ENCODE results near the gene SIN3A. TPM values are rescaled to one million over a fixed set of nuclear protein-coding genes. Genes with fewer than 3 reads are reported as not detected.
"Not testable (repeated sequence)": the region's sequence is repeated elsewhere in the genome, so short reads cannot be mapped to it uniquely, and the experiment has no call there.

The SIN3A gene
- total and polyA plus RNA-seq, 2 experiments from 2014 or later: 24.3 to 73.0 TPM

DNA sequence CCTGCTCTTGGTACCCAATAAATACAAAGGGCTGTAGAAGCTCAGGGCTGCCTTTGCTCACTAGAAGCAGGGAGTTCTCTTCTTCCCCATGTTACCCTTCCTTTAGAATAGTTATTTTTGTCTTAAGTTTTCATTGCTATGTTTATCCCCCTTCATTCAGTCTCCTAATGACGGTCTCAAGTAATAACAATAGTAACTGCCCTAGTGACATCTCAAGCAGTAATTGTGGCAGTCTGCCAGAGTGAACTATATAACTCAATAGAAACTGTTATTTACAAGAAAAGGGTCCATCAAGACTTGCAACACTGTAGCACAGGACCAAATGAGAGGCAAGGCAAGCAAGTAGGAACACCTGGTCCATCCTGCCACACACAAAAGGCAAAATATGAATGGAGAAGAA lies 32.5 kb upstream of the SIN3A start (continued):
- TF ChIP-seq, protein P1, sequence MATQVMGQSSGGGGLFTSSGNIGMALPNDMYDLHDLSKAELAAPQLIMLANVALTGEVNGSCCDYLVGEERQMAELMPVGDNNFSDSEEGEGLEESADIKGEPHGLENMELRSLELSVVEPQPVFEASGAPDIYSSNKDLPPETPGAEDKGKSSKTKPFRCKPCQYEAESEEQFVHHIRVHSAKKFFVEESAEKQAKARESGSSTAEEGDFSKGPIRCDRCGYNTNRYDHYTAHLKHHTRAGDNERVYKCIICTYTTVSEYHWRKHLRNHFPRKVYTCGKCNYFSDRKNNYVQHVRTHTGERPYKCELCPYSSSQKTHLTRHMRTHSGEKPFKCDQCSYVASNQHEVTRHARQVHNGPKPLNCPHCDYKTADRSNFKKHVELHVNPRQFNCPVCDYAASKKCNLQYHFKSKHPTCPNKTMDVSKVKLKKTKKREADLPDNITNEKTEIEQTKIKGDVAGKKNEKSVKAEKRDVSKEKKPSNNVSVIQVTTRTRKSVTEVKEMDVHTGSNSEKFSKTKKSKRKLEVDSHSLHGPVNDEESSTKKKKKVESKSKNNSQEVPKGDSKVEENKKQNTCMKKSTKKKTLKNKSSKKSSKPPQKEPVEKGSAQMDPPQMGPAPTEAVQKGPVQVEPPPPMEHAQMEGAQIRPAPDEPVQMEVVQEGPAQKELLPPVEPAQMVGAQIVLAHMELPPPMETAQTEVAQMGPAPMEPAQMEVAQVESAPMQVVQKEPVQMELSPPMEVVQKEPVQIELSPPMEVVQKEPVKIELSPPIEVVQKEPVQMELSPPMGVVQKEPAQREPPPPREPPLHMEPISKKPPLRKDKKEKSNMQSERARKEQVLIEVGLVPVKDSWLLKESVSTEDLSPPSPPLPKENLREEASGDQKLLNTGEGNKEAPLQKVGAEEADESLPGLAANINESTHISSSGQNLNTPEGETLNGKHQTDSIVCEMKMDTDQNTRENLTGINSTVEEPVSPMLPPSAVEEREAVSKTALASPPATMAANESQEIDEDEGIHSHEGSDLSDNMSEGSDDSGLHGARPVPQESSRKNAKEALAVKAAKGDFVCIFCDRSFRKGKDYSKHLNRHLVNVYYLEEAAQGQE (IDR thresholded peaks at IDR 0.05; ENCODE audit: unreplicated experiment): no peak
- TF ChIP-seq ZNF331 (CRISPR knock-in tag; IDR thresholded peaks at IDR 0.05; ENCODE audit: low read depth) (no peak), POLR2AphosphoS5 (IDR thresholded peaks at IDR 0.05; ENCODE audit: low read depth) (no peak)

DNA sequence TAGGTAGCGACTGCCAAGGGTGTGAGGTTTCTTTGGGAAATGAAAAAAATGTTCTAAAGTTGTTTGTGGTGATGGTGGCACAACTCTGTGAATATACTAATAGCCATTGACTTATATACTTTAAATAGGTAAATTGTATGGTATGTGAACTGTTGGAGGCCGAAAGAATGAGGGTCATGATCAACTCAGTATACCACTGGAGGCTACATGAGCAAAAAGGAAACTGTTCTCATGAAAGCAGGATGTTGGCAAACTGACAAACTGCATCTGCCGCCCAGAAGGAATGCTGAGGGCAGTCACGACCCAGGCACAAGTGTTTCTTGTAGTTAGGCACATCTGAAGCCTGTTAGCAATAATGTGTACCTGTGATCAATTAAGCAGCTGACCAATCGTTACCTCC lies 32.1 kb upstream of the SIN3A start:
- peaks cover 41% of the 10 kb centered on the region for H3K36me3 ChIP-seq (ENCODE audit: insufficient read depth)
- H2AFZ ChIP-seq; H3K27me3 ChIP-seq (ENCODE audit: insufficient read depth); H3K27ac Mint-ChIP-seq; H3K4me1 Mint-ChIP-seq; H3K4me1 ChIP-seq (ENCODE audit: insufficient read depth); H3K9me2 ChIP-seq (ENCODE audit: insufficient read depth); H3K4me3 Mint-ChIP-seq; H3K79me2 ChIP-seq (replicated peaks; ENCODE audit: insufficient read depth); ATAC-seq; H3K4me3 ChIP-seq; H4K20me1 ChIP-seq (replicated peaks; ENCODE audit: insufficient read depth); DNase-seq (ENCODE audit: low spot score); H3K4me2 ChIP-seq; H3K27ac ChIP-seq (ENCODE audit: low read depth); H3K27me3 Mint-ChIP-seq (ENCODE audit: insufficient read depth, low read depth, poor library complexity); H3F3A ChIP-seq (replicated peaks; ENCODE audit: low read depth): not testable (repeated sequence)
- Mint-ChIP-seq H3K9me3 (peaks cover 16% of the 10 kb centered on the region), H3K36me3 (ENCODE audit: low read depth) (peaks cover 71% of the 10 kb centered on the region)

DNA sequence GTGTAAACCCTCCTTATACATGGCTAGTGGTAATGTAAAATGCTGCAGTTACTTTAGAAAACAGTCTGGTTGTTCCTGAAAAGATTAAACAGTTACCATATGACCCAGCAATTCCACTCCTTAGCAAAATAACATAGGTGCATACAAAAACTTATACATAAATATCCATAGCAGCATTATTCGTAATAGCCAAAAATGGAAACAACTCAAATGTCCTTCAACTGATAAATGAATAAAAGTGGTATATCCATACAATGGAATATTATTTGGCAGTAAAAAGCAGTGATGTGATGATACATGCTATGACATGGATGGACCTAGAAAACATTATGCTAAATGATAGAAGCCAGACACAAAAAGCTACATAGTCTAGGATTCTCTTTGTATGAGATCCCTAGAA lies 31.6 kb upstream of the SIN3A start:
- no peak for TF ChIP-seq EZH2 (IDR thresholded peaks at IDR 0.05; ENCODE audit: low read depth, unreplicated experiment)
- TF ChIP-seq CREB1 (CRISPR knock-in tag; IDR thresholded peaks at IDR 0.05; ENCODE audit: low read depth): no peak
- no peak for TF ChIP-seq POLR2AphosphoS5 (IDR thresholded peaks at IDR 0.05; ENCODE audit: low read depth)
- TF ChIP-seq, protein P2, sequence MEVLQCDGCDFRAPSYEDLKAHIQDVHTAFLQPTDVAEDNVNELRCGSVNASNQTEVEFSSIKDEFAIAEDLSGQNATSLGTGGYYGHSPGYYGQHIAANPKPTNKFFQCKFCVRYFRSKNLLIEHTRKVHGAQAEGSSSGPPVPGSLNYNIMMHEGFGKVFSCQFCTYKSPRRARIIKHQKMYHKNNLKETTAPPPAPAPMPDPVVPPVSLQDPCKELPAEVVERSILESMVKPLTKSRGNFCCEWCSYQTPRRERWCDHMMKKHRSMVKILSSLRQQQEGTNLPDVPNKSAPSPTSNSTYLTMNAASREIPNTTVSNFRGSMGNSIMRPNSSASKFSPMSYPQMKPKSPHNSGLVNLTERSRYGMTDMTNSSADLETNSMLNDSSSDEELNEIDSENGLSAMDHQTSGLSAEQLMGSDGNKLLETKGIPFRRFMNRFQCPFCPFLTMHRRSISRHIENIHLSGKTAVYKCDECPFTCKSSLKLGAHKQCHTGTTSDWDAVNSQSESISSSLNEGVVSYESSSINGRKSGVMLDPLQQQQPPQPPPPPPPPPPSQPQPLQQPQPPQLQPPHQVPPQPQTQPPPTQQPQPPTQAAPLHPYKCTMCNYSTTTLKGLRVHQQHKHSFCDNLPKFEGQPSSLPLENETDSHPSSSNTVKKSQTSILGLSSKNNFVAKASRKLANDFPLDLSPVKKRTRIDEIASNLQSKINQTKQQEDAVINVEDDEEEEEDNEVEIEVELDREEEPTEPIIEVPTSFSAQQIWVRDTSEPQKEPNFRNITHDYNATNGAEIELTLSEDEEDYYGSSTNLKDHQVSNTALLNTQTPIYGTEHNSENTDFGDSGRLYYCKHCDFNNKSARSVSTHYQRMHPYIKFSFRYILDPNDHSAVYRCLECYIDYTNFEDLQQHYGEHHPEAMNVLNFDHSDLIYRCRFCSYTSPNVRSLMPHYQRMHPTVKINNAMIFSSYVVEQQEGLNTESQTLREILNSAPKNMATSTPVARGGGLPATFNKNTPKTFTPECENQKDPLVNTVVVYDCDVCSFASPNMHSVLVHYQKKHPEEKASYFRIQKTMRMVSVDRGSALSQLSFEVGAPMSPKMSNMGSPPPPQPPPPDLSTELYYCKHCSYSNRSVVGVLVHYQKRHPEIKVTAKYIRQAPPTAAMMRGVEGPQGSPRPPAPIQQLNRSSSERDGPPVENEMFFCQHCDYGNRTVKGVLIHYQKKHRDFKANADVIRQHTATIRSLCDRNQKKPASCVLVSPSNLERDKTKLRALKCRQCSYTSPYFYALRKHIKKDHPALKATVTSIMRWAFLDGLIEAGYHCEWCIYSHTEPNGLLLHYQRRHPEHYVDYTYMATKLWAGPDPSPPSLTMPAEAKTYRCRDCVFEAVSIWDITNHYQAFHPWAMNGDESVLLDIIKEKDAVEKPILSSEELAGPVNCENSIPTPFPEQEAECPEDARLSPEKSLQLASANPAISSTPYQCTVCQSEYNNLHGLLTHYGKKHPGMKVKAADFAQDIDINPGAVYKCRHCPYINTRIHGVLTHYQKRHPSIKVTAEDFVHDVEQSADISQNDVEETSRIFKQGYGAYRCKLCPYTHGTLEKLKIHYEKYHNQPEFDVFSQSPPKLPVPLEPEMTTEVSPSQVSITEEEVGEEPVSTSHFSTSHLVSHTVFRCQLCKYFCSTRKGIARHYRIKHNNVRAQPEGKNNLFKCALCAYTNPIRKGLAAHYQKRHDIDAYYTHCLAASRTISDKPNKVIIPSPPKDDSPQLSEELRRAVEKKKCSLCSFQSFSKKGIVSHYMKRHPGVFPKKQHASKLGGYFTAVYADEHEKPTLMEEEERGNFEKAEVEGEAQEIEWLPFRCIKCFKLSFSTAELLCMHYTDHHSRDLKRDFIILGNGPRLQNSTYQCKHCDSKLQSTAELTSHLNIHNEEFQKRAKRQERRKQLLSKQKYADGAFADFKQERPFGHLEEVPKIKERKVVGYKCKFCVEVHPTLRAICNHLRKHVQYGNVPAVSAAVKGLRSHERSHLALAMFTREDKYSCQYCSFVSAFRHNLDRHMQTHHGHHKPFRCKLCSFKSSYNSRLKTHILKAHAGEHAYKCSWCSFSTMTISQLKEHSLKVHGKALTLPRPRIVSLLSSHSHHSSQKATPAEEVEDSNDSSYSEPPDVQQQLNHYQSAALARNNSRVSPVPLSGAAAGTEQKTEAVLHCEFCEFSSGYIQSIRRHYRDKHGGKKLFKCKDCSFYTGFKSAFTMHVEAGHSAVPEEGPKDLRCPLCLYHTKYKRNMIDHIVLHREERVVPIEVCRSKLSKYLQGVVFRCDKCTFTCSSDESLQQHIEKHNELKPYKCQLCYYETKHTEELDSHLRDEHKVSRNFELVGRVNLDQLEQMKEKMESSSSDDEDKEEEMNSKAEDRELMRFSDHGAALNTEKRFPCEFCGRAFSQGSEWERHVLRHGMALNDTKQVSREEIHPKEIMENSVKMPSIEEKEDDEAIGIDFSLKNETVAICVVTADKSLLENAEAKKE (CRISPR knock-in tag; IDR thresholded peaks at IDR 0.05): no peak
- no peak for TF ChIP-seq NANOG (IDR thresholded peaks at IDR 0.05; ENCODE audit: borderline replicate concordance)
- no peak for TF ChIP-seq ZNF114 (CRISPR knock-in tag; IDR thresholded peaks at IDR 0.05)
- H3K36me3 Mint-ChIP-seq (ENCODE audit: low read depth): peaks cover 71% of the 10 kb centered on the region
- H3K27ac Mint-ChIP-seq: no peak overlapping the region

More for the DNA sequence above, 31.6 kb upstream of the SIN3A start:
- H3K4me2 ChIP-seq: no peak overlapping the region
- peaks cover 41% of the 10 kb centered on the region for H3K36me3 ChIP-seq (ENCODE audit: insufficient read depth)
- H3K9me2 ChIP-seq (ENCODE audit: insufficient read depth): no peaks in the 10 kb centered on the region
- Mint-ChIP-seq H3K9me3 (peaks cover 16% of the 10 kb centered on the region), H3K27me3 (ENCODE audit: insufficient read depth, low read depth, poor library complexity) (peaks cover 4% of the 10 kb centered on the region), H3K4me1 (no peaks in the 10 kb centered on the region), H3K4me3 (no peak overlapping the region)
- no peaks in the 10 kb centered on the region; the same call in 1 of the 2 replicates for H3F3A ChIP-seq (replicated peaks; ENCODE audit: low read depth)
- no peak overlapping the region for H2AFZ ChIP-seq
- ATAC-seq: no peak
- no peak overlapping the region for H3K4me3 ChIP-seq
- no peak for DNase-seq (ENCODE audit: low spot score)
- peaks cover 3% of the 10 kb centered on the region; the same call in 1 of the 2 replicates for H4K20me1 ChIP-seq (replicated peaks; ENCODE audit: insufficient read depth)
- H3K4me1 ChIP-seq (ENCODE audit: insufficient read depth): no peaks in the 10 kb centered on the region
- H3K27ac ChIP-seq (ENCODE audit: low read depth): no peak overlapping the region
- H3K79me2 ChIP-seq (replicated peaks; ENCODE audit: insufficient read depth): 0 out of 2 replicates have a peak, but pooled peaks cover 3% of the 10 kb centered on the region
- H3K27me3 ChIP-seq (ENCODE audit: insufficient read depth): no peaks in the 10 kb centered on the region

Measured in GM23338 (cell line).